ENCODE measurements around the gene TMSB10. TPM values are rescaled to one million over a fixed set of nuclear protein-coding genes. Genes with fewer than 3 reads are reported as not detected.

TMSB10 gene
- total and polyA plus RNA-seq, 2 donors (not counting 1 experiment from before 2014, with no cell fraction given), result 885 to 5,410 TPM

DNA sequence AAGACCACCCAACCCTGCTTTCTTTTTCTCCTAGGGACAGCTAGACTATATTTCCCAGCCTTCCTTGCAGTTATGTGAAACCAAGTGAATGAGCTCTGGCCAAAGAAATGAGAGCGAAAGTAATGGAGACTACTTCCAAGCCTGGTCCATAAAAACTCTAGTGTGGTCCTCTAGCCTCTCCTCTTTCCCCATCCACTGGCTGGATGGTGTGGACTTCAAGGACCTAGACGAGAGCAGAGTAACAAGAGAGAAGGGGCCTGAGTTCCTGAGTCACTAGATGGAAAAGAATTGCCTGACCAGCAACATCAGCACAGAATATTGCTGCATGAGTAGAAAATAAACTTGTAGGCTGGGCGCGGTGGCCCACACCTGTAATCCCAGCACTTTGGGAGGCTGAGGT lies 2.9 kb upstream of the TMSB10 start:
- H3K4me1 ChIP-seq (ENCODE audit: control insufficient read depth in 2 of 2, insufficient read depth in 2 of 2, low read length in 2 of 2), result peaks cover 34 to 39% of the 10 kb centered on the region in 2 donors

GRCh38 chr2:84904151-84904550 lies 1.3 kb upstream of the TMSB10 start:
- no peak for TF ChIP-seq EZH2 (IDR thresholded peaks at IDR 0.05; ENCODE audit: borderline replicate concordance, insufficient read depth, low read depth, low read length, poor library complexity, severe bottlenecking)
- TF ChIP-seq, protein P1, sequence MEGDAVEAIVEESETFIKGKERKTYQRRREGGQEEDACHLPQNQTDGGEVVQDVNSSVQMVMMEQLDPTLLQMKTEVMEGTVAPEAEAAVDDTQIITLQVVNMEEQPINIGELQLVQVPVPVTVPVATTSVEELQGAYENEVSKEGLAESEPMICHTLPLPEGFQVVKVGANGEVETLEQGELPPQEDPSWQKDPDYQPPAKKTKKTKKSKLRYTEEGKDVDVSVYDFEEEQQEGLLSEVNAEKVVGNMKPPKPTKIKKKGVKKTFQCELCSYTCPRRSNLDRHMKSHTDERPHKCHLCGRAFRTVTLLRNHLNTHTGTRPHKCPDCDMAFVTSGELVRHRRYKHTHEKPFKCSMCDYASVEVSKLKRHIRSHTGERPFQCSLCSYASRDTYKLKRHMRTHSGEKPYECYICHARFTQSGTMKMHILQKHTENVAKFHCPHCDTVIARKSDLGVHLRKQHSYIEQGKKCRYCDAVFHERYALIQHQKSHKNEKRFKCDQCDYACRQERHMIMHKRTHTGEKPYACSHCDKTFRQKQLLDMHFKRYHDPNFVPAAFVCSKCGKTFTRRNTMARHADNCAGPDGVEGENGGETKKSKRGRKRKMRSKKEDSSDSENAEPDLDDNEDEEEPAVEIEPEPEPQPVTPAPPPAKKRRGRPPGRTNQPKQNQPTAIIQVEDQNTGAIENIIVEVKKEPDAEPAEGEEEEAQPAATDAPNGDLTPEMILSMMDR (IDR thresholded peaks at IDR 0.05), result no peak

More for the DNA sequence above, 2.9 kb upstream of the TMSB10 start:
- peaks cover 42% of the 10 kb centered on the region for H3K79me2 ChIP-seq (ENCODE audit: control insufficient read depth, insufficient read depth, low read length)
- H3K27me3 ChIP-seq (replicated peaks in 1 of 4; ENCODE audit: control extremely low read depth in 1 of 4, control insufficient read depth in 3 of 4, insufficient read depth in 4 of 4, low read length in 3 of 4), result no peaks in the 10 kb centered on the region
- no peak overlapping the region for H3K4me3 ChIP-seq (ENCODE audit: control extremely low read depth in 1 of 5, extremely low read depth in 1 of 5, insufficient read depth in 1 of 5, low read depth in 2 of 5, low read length in 4 of 5)
- H3K4me2 ChIP-seq (replicated peaks; ENCODE audit: low read depth, low read length, poor library complexity, severe bottlenecking), result no peak overlapping the region
- peak overlapping the region; percentile 27 for H3K4me3 Mint-ChIP-seq
- H3K9me3 ChIP-seq (ENCODE audit: control extremely low read depth in 1 of 3, control insufficient read depth in 2 of 3, insufficient read depth in 1 of 3, low read length in 2 of 3), result no peaks in the 10 kb centered on the region
- no peak overlapping the region for H2AFZ ChIP-seq (ENCODE audit: insufficient read depth, low read depth, low read length, poor library complexity, severe bottlenecking)
- no peaks in the 10 kb centered on the region for H3K9me3 Mint-ChIP-seq (ENCODE audit: insufficient read depth)
- DNase-seq (no peak), ATAC-seq (ENCODE audit: low read depth) (no peak)
- ChIA-PET POLR2A (interaction anchor here (1.0 to 1.2 kb wide), 2 partner anchors 13 to 17 kb away, joined by 3 to 4 read pairs; no protein-coding TSS in a partner anchor), CTCF (interaction anchor here (2.1 to 2.3 kb wide), 3 partner anchors 15 to 23 kb away, joined by 8 to 17 read pairs (median 11); no protein-coding TSS in a partner anchor)
- H3K9ac ChIP-seq (ENCODE audit: low read length), result no peak overlapping the region
- no peak overlapping the region for H3K27ac ChIP-seq (ENCODE audit: low read length in 2 of 2)
- H4K20me1 ChIP-seq (ENCODE audit: control insufficient read depth, insufficient read depth, low read length, poor library complexity, severe bottlenecking), result peaks cover 13% of the 10 kb centered on the region
- no peaks in the 10 kb centered on the region for H3K27me3 Mint-ChIP-seq
- peak overlapping the region; percentile 0 for H3K27ac Mint-ChIP-seq
- H3K4me1 Mint-ChIP-seq, result peaks cover 52% of the 10 kb centered on the region
- peaks cover 0 to 9% of the 10 kb centered on the region in 2 experiments for H3K36me3 ChIP-seq (replicated peaks in 1 of 2; ENCODE audit: control extremely low read depth in 1 of 2, control insufficient read depth in 1 of 2, extremely low read depth in 1 of 2, insufficient read depth in 2 of 2, low read length in 1 of 2)
- TF ChIP-seq EZH2 (IDR thresholded peaks at IDR 0.05; ENCODE audit: borderline replicate concordance, insufficient read depth, low read depth, low read length, poor library complexity, severe bottlenecking), result no peak
- intact Hi-C loops (cut with micrococcal nuclease), result loop anchor here (10.0 kb wide), 1 partner anchor 1722 kb away; the partner anchor contains the start of gene RNF103
- 100% methylated on average over 1 of the region's 4 CpGs for WGBS (ENCODE audit: insufficient coverage)

More at GRCh38 chr2:84904151-84904550, 1.3 kb upstream of the TMSB10 start:
- Histone ChIP-seq H3K36me3 (replicated peaks in 1 of 2; ENCODE audit: control extremely low read depth in 1 of 2, control insufficient read depth in 1 of 2, extremely low read depth in 1 of 2, insufficient read depth in 2 of 2, low read length in 1 of 2) (peaks cover 0 to 9% of the 10 kb centered on the region in 2 experiments), H3K79me2 (ENCODE audit: control insufficient read depth, insufficient read depth, low read length) (peaks cover 46% of the 10 kb centered on the region), H3K4me3 (ENCODE audit: control extremely low read depth in 1 of 5, extremely low read depth in 1 of 5, insufficient read depth in 1 of 5, low read depth in 2 of 5, low read length in 4 of 5) (peak overlapping the region in 4 of 5 experiments; percentile 67 to 98 (median 80)), H2AFZ (ENCODE audit: insufficient read depth, low read depth, low read length, poor library complexity, severe bottlenecking) (no peak overlapping the region), H3K9ac (ENCODE audit: low read length) (no peak overlapping the region), H3K27me3 (replicated peaks in 1 of 4; ENCODE audit: control extremely low read depth in 1 of 4, control insufficient read depth in 3 of 4, insufficient read depth in 4 of 4, low read length in 3 of 4) (no peaks in the 10 kb centered on the region), H4K20me1 (ENCODE audit: control insufficient read depth, insufficient read depth, low read length, poor library complexity, severe bottlenecking) (peaks cover 13% of the 10 kb centered on the region), H3K4me2 (replicated peaks; ENCODE audit: low read depth, low read length, poor library complexity, severe bottlenecking) (peak overlapping the region; percentile 82), H3K27ac (ENCODE audit: low read length in 2 of 2) (no peak overlapping the region), H3K9me3 (ENCODE audit: control extremely low read depth in 1 of 3, control insufficient read depth in 2 of 3, insufficient read depth in 1 of 3, low read length in 2 of 3) (peaks cover 0 to 2% (median 0%) of the 10 kb centered on the region in 3 donors), H3K4me1 (ENCODE audit: control insufficient read depth in 2 of 2, insufficient read depth in 2 of 2, low read length in 2 of 2) (peaks cover 34 to 40% of the 10 kb centered on the region in 2 donors)
- H3K4me1 Mint-ChIP-seq, result peaks cover 54% of the 10 kb centered on the region
- H3K27ac Mint-ChIP-seq, result peak overlapping the region; percentile 94
- 94% methylated on average over 8 of the region's 9 CpGs for WGBS (ENCODE audit: insufficient coverage)
- DNase-seq (no peak), ATAC-seq (ENCODE audit: low read depth) (no peak)
- H3K4me3 Mint-ChIP-seq, result peak overlapping the region; percentile 87
- H3K27me3 Mint-ChIP-seq, result no peaks in the 10 kb centered on the region
- CTCF ChIA-PET, result interaction anchor here (1.2 to 5.7 kb wide), 6 partner anchors 10 to 42 kb away, joined by 4 to 159 read pairs (median 31); partner anchors contain the start of gene TRABD2A
- intact Hi-C loops (cut with micrococcal nuclease), result loop anchor here (10.0 kb wide), 1 partner anchor 1721 kb away; the partner anchor contains the start of gene RNF103
- peaks cover 1% of the 10 kb centered on the region for H3K9me3 Mint-ChIP-seq (ENCODE audit: insufficient read depth)
- POLR2A ChIA-PET, result interaction anchor here (0.6 to 5.0 kb wide), 6 partner anchors 10 to 67 kb away, joined by 4 to 129 read pairs (median 36); partner anchors contain the start of gene TRABD2A

Data from B cell (primary cell).